Fibroblast of lung (primary cell): ENCODE data around the gene MGAT4A. TPM values are rescaled to one million over a fixed set of nuclear protein-coding genes. Genes with fewer than 3 reads are reported as not detected.

Experiments used
- DNase-seq, 2 donors: peaks; one replicate each; pipeline versions ENCODE4 v3.0.0 to v3.0.0-alpha.2; 2010; ENCODE audit warnings: low read depth in 2 of 2
- H2AFZ ChIP-seq: 2 replicates; pipeline ENCODE4 v1.5.1; 2012; ENCODE audit warnings: low read length, control low read depth, inconsistent platforms
- H3K27ac ChIP-seq: 2 replicates; pipeline ENCODE4 v1.5.1; 2011; ENCODE audit warnings: low read length, control low read depth; ENCODE audit not compliant: insufficient read depth
- H3K27me3 ChIP-seq: 2 replicates; pipeline ENCODE4 v1.5.1; 2011; ENCODE audit warnings: mild to moderate bottlenecking, low read length; ENCODE audit not compliant: control insufficient read depth, insufficient read depth
- H3K36me3 ChIP-seq: 2 replicates; pipeline ENCODE4 v1.5.1; 2011; ENCODE audit warnings: low read length; ENCODE audit not compliant: control insufficient read depth, insufficient read depth
- H3K4me1 ChIP-seq: 2 replicates; pipeline ENCODE4 v1.5.1; 2011; ENCODE audit warnings: low read length; ENCODE audit not compliant: control insufficient read depth, insufficient read depth; ENCODE audit errors: extremely low read depth
- H3K4me2 ChIP-seq: 2 replicates; pipeline ENCODE4 v1.5.1; 2011; ENCODE audit warnings: low read length, control low read depth; ENCODE audit not compliant: insufficient read depth; ENCODE audit errors: extremely low read depth
- H3K4me3 ChIP-seq, 4 experiments: fragments of 200-600 bp in 1 of 4; sonication (generic) in 1 of 4; replicated peaks in 1 of 4; 2 replicates each; pipeline ENCODE4 v1.5.1; 2011 to 2016; ENCODE audit warnings: low read length in 4 of 4, low read depth in 3 of 4, mild to moderate bottlenecking in 3 of 4, control low read depth in 2 of 4, inconsistent platforms in 1 of 4, mixed read lengths in 1 of 4; ENCODE audit not compliant: insufficient read depth in 1 of 4; ENCODE audit errors: control extremely low read depth in 1 of 4
- H3K79me2 ChIP-seq: 2 replicates; pipeline ENCODE4 v1.5.1; 2012; ENCODE audit warnings: mild to moderate bottlenecking, low read length, inconsistent platforms; ENCODE audit not compliant: control insufficient read depth, insufficient read depth
- H3K9ac ChIP-seq: 2 replicates; pipeline ENCODE4 v1.5.1; 2011; ENCODE audit warnings: mild to moderate bottlenecking, low read length, control low read depth; ENCODE audit not compliant: insufficient read depth
- H3K9me3 ChIP-seq: 2 replicates; pipeline ENCODE4 v1.5.1; 2012; ENCODE audit warnings: low read depth, low read length; ENCODE audit not compliant: control insufficient read depth, insufficient read depth
- H4K20me1 ChIP-seq: 2 replicates; pipeline ENCODE4 v1.5.1; 2011; ENCODE audit warnings: low read length; ENCODE audit not compliant: control insufficient read depth, insufficient read depth; ENCODE audit errors: extremely low read depth
- EZH2 ChIP-seq: IDR thresholded peaks from 2 replicates; pipeline ENCODE4 v1.5.1; 2012; ENCODE audit warnings: low read length, control low read depth, mild to moderate bottlenecking; ENCODE audit errors: missing control alignments
- polyA plus RNA-seq, 2 donors: library from polyadenylated mRNA; depleted of rRNA in 1 of 2; stranded (reverse) in 1 of 2; unstranded in 1 of 2; fragments of >200 nt; gene quantifications; 2 replicates each; pipeline ENCODE4 v1.2.1, GENCODE V29; 2011 to 2012; ENCODE audit warnings: missing spikeins in 1 of 2
- total RNA-seq: library from RNA; depleted of rRNA; stranded (reverse); fragments of >200 nt; gene quantifications from 2 replicates; pipeline ENCODE4 v1.2.1, GENCODE V29; 2014
- TF ChIP-seq, protein P1 (sequence below), 2 donors: IDR thresholded peaks in 1 of 2; conservative IDR thresholded peaks in 1 of 2; 1 replicate in 1 of 2; 2 replicates in 1 of 2; pipeline ENCODE4 v1.5.1; 2011 to 2012; ENCODE audit warnings: low read length in 2 of 2, control low read depth in 1 of 2, inconsistent platforms in 1 of 2, low read depth in 1 of 2, mild to moderate bottlenecking in 1 of 2

Gene MGAT4A
- total and polyA plus RNA-seq, 2 donors (not counting 1 experiment from before 2014, with no cell fraction given): 0.10 to 0.17 TPM

DNA sequence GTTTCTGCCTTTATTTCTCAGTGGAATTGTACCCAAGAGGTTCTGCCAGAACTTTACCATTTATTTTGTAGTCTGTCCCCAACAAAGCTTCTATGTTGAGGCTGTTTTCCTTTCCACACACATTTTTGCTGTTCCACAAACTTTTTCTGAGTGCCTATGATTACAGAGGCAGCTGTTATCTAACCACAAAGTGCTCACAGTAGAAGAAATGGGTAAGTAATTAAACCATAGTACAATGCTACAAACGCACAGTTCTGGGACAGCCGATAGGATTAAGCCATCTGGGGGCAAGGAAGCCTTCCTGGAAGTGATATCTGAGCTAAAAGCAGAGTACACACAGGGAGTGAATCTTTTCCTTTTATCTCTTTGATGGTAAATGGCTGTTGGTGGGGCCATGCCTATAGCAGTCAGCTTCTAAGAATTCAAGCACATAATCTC lies 3.9 kb upstream of the MGAT4A start:
- no peak overlapping the region for H3K27ac ChIP-seq
- no peaks in the 10 kb centered on the region for H3K9me3 ChIP-seq
- H3K9ac ChIP-seq: no peak overlapping the region
- H3K4me3 ChIP-seq: no peak overlapping the region
- no peaks in the 10 kb centered on the region for H3K36me3 ChIP-seq
- H3K27me3 ChIP-seq: peaks cover 13% of the 10 kb centered on the region
- peaks cover 2% of the 10 kb centered on the region for H3K4me1 ChIP-seq
- no peaks in the 10 kb centered on the region for H4K20me1 ChIP-seq
- no peak overlapping the region for H3K4me2 ChIP-seq
- H2AFZ ChIP-seq: no peak overlapping the region
- no peaks in the 10 kb centered on the region for H3K79me2 ChIP-seq
- no peak for DNase-seq
- TF ChIP-seq EZH2: no peak
- TF ChIP-seq, protein P1, sequence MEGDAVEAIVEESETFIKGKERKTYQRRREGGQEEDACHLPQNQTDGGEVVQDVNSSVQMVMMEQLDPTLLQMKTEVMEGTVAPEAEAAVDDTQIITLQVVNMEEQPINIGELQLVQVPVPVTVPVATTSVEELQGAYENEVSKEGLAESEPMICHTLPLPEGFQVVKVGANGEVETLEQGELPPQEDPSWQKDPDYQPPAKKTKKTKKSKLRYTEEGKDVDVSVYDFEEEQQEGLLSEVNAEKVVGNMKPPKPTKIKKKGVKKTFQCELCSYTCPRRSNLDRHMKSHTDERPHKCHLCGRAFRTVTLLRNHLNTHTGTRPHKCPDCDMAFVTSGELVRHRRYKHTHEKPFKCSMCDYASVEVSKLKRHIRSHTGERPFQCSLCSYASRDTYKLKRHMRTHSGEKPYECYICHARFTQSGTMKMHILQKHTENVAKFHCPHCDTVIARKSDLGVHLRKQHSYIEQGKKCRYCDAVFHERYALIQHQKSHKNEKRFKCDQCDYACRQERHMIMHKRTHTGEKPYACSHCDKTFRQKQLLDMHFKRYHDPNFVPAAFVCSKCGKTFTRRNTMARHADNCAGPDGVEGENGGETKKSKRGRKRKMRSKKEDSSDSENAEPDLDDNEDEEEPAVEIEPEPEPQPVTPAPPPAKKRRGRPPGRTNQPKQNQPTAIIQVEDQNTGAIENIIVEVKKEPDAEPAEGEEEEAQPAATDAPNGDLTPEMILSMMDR (conservative IDR thresholded peaks at IDR 0.05 in 1 of 2, IDR thresholded peaks at IDR 0.05 in 1 of 2; ENCODE audit: low read depth in 1 of 2, low read length in 2 of 2): no peak

DNA sequence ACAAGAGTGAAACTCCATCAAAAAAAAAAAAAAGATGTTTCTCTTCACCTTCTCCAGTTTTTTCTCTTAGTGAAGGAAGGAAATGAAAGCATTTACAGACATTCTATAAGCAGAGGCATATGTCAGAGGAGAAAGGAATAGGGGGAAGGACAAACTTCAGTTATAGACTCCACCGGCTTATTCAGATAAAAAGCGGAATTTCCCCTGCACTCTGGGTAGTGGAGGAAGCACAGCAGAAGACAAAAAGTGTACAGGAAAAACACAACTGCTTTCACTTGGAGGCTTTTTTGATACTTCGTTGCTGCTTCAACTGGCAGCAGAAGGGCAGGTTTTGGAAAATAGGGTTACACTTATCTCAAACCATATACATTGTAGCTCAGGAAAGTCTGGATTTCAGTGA lies 3.2 kb upstream of the MGAT4A start:
- Histone ChIP-seq H3K4me2 (no peak overlapping the region), H3K4me3 (no peak overlapping the region), H3K4me1 (peaks cover 2% of the 10 kb centered on the region), H3K9me3 (no peaks in the 10 kb centered on the region), H3K27ac (no peak overlapping the region), H3K36me3 (no peaks in the 10 kb centered on the region), H2AFZ (no peak overlapping the region), H3K27me3 (peaks cover 18% of the 10 kb centered on the region), H3K79me2 (no peaks in the 10 kb centered on the region), H4K20me1 (no peaks in the 10 kb centered on the region), H3K9ac (no peak overlapping the region)
- TF ChIP-seq EZH2: no peak
- TF ChIP-seq, protein P1 (conservative IDR thresholded peaks at IDR 0.05 in 1 of 2, IDR thresholded peaks at IDR 0.05 in 1 of 2; ENCODE audit: low read depth in 1 of 2, low read length in 2 of 2): no peak
- no peak for DNase-seq

DNA sequence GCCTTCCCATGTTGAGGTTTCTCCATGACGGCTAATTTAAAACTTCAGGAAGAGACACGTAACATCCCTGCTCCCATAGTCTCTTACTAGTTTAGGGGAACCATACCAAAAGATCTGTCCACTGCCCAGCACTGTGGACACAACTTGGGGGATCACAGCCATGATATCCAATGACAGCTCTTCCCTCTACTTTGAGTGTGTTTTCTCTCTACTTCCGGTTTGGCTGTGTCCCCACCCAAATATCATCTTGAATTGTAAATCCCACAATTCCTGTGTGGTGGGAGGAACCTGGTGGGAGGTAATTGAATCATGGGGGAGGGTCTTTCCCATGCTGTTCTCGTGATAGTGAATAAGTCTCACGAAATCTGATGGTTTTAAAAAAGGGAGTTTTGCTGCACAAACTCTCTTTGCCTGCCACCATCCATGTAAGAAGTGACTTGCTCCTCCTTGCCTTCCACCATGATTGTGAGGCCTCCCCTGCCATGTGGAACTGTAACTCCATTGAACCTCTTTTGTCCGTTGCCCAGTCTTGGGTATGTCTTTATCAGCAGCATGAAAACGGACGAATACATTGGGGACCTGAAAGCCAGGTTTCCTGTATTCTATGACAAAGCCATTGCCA lies 1.6 kb upstream of the MGAT4A start:
- TF ChIP-seq, protein P1 (conservative IDR thresholded peaks at IDR 0.05 in 1 of 2, IDR thresholded peaks at IDR 0.05 in 1 of 2; ENCODE audit: low read depth in 1 of 2, low read length in 2 of 2): no peak
- TF ChIP-seq EZH2: no peak
- no peaks in the 10 kb centered on the region for H3K36me3 ChIP-seq
- no peak overlapping the region for H2AFZ ChIP-seq
- no peak for DNase-seq
- H4K20me1 ChIP-seq: no peaks in the 10 kb centered on the region
- no peak overlapping the region for H3K27ac ChIP-seq
- peaks cover 18% of the 10 kb centered on the region for H3K27me3 ChIP-seq
- H3K9me3 ChIP-seq: no peaks in the 10 kb centered on the region
- H3K4me2 ChIP-seq: no peak overlapping the region
- H3K4me1 ChIP-seq: peaks cover 2% of the 10 kb centered on the region
- no peak overlapping the region for H3K9ac ChIP-seq
- no peak overlapping the region for H3K4me3 ChIP-seq
- no peaks in the 10 kb centered on the region for H3K79me2 ChIP-seq
